Fibroblast of lung (primary cell): ENCODE measurements around the gene TOX4. TPM values are rescaled to one million over a fixed set of nuclear protein-coding genes. Genes with fewer than 3 reads are reported as not detected.

Experiments used
- DNase-seq, 2 donors: peaks; one replicate each; pipeline versions ENCODE4 v3.0.0 to v3.0.0-alpha.2; 2010; ENCODE audit warnings: low read depth in 2 of 2
- H2AFZ ChIP-seq: 2 replicates; pipeline ENCODE4 v1.5.1; 2012; ENCODE audit warnings: low read length, control low read depth, inconsistent platforms
- H3K27ac ChIP-seq: 2 replicates; pipeline ENCODE4 v1.5.1; 2011; ENCODE audit warnings: low read length, control low read depth; ENCODE audit not compliant: insufficient read depth
- H3K27me3 ChIP-seq: 2 replicates; pipeline ENCODE4 v1.5.1; 2011; ENCODE audit warnings: mild to moderate bottlenecking, low read length; ENCODE audit not compliant: control insufficient read depth, insufficient read depth
- H3K36me3 ChIP-seq: 2 replicates; pipeline ENCODE4 v1.5.1; 2011; ENCODE audit warnings: low read length; ENCODE audit not compliant: control insufficient read depth, insufficient read depth
- H3K4me1 ChIP-seq: 2 replicates; pipeline ENCODE4 v1.5.1; 2011; ENCODE audit warnings: low read length; ENCODE audit not compliant: control insufficient read depth, insufficient read depth; ENCODE audit errors: extremely low read depth
- H3K4me2 ChIP-seq: 2 replicates; pipeline ENCODE4 v1.5.1; 2011; ENCODE audit warnings: low read length, control low read depth; ENCODE audit not compliant: insufficient read depth; ENCODE audit errors: extremely low read depth
- H3K4me3 ChIP-seq, 4 experiments: fragments of 200-600 bp in 1 of 4; sonication (generic) in 1 of 4; replicated peaks in 1 of 4; 2 replicates each; pipeline ENCODE4 v1.5.1; 2011 to 2016; ENCODE audit warnings: low read length in 4 of 4, low read depth in 3 of 4, mild to moderate bottlenecking in 3 of 4, control low read depth in 2 of 4, inconsistent platforms in 1 of 4, mixed read lengths in 1 of 4; ENCODE audit not compliant: insufficient read depth in 1 of 4; ENCODE audit errors: control extremely low read depth in 1 of 4
- H3K79me2 ChIP-seq: 2 replicates; pipeline ENCODE4 v1.5.1; 2012; ENCODE audit warnings: mild to moderate bottlenecking, low read length, inconsistent platforms; ENCODE audit not compliant: control insufficient read depth, insufficient read depth
- H3K9ac ChIP-seq: 2 replicates; pipeline ENCODE4 v1.5.1; 2011; ENCODE audit warnings: mild to moderate bottlenecking, low read length, control low read depth; ENCODE audit not compliant: insufficient read depth
- H3K9me3 ChIP-seq: 2 replicates; pipeline ENCODE4 v1.5.1; 2012; ENCODE audit warnings: low read depth, low read length; ENCODE audit not compliant: control insufficient read depth, insufficient read depth
- H4K20me1 ChIP-seq: 2 replicates; pipeline ENCODE4 v1.5.1; 2011; ENCODE audit warnings: low read length; ENCODE audit not compliant: control insufficient read depth, insufficient read depth; ENCODE audit errors: extremely low read depth
- EZH2 ChIP-seq: IDR thresholded peaks from 2 replicates; pipeline ENCODE4 v1.5.1; 2012; ENCODE audit warnings: low read length, control low read depth, mild to moderate bottlenecking; ENCODE audit errors: missing control alignments
- polyA plus RNA-seq, 2 donors: library from polyadenylated mRNA; depleted of rRNA in 1 of 2; stranded (reverse) in 1 of 2; unstranded in 1 of 2; fragments of >200 nt; gene quantifications; 2 replicates each; pipeline ENCODE4 v1.2.1, GENCODE V29; 2011 to 2012; ENCODE audit warnings: missing spikeins in 1 of 2
- total RNA-seq: library from RNA; depleted of rRNA; stranded (reverse); fragments of >200 nt; gene quantifications from 2 replicates; pipeline ENCODE4 v1.2.1, GENCODE V29; 2014
- TF ChIP-seq, protein P1 (sequence below), 2 donors: IDR thresholded peaks in 1 of 2; conservative IDR thresholded peaks in 1 of 2; 1 replicate in 1 of 2; 2 replicates in 1 of 2; pipeline ENCODE4 v1.5.1; 2011 to 2012; ENCODE audit warnings: low read length in 2 of 2, control low read depth in 1 of 2, inconsistent platforms in 1 of 2, low read depth in 1 of 2, mild to moderate bottlenecking in 1 of 2

The TOX4 gene
- total and polyA plus RNA-seq, 2 donors (not counting 1 experiment from before 2014, with no cell fraction given), result 30.6 to 86.1 TPM

DNA sequence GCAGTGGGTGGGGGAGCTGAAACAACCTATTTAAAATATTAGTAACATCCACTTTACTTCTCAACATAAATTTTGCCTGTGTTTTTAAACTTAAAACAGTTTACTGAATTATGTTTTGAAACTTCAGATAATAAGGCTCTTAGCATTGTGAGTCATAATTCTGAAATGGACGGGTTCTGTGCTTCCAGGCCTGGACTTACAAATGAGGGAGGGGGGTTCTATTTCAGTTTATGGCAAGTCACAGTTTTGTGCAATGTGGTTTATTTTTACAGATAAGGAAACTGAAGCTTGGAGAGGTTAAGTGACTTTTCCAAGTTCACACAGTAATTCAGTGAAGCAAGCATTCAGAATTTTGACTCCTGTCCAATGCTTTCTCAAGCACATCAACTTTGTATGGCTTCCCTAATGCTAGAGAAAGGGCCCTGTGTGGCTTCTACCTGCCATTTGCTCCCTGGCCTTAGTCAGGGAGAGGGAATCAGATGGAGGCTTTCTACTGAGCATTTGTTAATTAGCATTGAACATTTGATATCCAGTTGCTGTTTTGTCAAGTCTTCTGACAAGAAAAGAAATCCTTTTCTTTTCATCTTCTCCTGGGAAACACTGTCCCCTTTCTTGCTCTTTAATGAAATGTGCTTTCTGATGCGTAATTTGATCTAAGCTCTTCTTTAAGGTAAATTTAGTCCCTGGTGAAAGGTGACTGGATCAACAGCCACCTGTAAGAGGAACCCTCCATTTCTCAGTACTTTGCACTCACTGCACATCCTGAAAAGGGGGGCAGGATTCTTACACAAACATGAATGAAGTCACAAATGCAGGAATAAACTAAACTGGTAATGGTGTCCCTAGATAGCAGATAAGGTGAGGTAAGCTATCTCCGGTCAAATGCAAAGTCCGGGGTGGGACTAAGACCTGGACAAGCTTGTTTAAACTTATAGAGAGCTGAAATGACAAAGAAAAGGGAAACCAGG is 51.7 kb downstream of the TOX4 start:
- no peaks in the 10 kb centered on the region for H3K4me1 ChIP-seq
- H3K4me3 ChIP-seq, result no peak overlapping the region
- no peaks in the 10 kb centered on the region for H3K9me3 ChIP-seq
- H3K9ac ChIP-seq, result no peak overlapping the region
- H2AFZ ChIP-seq, result no peak overlapping the region
- no peaks in the 10 kb centered on the region for H3K36me3 ChIP-seq
- no peaks in the 10 kb centered on the region for H3K79me2 ChIP-seq
- no peaks in the 10 kb centered on the region for H4K20me1 ChIP-seq
- peaks cover 3% of the 10 kb centered on the region for H3K27me3 ChIP-seq
- TF ChIP-seq, protein P1, sequence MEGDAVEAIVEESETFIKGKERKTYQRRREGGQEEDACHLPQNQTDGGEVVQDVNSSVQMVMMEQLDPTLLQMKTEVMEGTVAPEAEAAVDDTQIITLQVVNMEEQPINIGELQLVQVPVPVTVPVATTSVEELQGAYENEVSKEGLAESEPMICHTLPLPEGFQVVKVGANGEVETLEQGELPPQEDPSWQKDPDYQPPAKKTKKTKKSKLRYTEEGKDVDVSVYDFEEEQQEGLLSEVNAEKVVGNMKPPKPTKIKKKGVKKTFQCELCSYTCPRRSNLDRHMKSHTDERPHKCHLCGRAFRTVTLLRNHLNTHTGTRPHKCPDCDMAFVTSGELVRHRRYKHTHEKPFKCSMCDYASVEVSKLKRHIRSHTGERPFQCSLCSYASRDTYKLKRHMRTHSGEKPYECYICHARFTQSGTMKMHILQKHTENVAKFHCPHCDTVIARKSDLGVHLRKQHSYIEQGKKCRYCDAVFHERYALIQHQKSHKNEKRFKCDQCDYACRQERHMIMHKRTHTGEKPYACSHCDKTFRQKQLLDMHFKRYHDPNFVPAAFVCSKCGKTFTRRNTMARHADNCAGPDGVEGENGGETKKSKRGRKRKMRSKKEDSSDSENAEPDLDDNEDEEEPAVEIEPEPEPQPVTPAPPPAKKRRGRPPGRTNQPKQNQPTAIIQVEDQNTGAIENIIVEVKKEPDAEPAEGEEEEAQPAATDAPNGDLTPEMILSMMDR (conservative IDR thresholded peaks at IDR 0.05 in 1 of 2, IDR thresholded peaks at IDR 0.05 in 1 of 2; ENCODE audit: low read depth in 1 of 2, low read length in 2 of 2), result no peak
- no peak for TF ChIP-seq EZH2
- peak; percentile 41 to 45 for DNase-seq
- H3K4me2 ChIP-seq, result no peak overlapping the region
- H3K27ac ChIP-seq, result no peak overlapping the region

DNA sequence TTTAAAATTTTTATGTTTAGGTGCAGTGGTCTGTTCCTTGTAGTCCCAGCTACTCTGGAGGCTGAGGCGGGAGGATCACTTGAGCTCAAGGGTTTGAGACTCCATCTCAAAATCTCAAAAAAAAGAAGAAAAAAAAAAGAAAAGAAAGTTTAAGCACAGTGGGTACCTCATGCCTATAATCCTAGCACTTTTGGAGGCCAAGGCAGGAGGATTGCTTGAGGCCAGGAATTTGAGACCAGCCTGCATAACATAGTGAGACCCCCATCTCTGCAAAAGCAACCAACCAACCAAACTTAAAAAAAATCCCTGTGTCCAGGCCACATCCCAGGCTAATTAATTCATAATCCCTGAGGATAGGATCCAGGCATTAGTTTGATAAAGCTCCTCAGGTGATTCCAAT is 52.5 kb downstream of the TOX4 start:
- H3K27me3 ChIP-seq, result peaks cover 8% of the 10 kb centered on the region
- no peak for DNase-seq
- no peak overlapping the region for H3K4me2 ChIP-seq
- no peaks in the 10 kb centered on the region for H3K36me3 ChIP-seq
- H2AFZ ChIP-seq, result no peak overlapping the region
- H3K27ac ChIP-seq, result no peak overlapping the region
- H3K9ac ChIP-seq, result no peak overlapping the region
- H3K4me3 ChIP-seq, result no peak overlapping the region
- H3K79me2 ChIP-seq, result no peaks in the 10 kb centered on the region
- H3K4me1 ChIP-seq, result no peaks in the 10 kb centered on the region
- TF ChIP-seq, protein P1 (conservative IDR thresholded peaks at IDR 0.05 in 1 of 2, IDR thresholded peaks at IDR 0.05 in 1 of 2; ENCODE audit: low read depth in 1 of 2, low read length in 2 of 2), result no peak
- TF ChIP-seq EZH2, result no peak
- H3K9me3 ChIP-seq, result no peaks in the 10 kb centered on the region
- no peaks in the 10 kb centered on the region for H4K20me1 ChIP-seq

DNA sequence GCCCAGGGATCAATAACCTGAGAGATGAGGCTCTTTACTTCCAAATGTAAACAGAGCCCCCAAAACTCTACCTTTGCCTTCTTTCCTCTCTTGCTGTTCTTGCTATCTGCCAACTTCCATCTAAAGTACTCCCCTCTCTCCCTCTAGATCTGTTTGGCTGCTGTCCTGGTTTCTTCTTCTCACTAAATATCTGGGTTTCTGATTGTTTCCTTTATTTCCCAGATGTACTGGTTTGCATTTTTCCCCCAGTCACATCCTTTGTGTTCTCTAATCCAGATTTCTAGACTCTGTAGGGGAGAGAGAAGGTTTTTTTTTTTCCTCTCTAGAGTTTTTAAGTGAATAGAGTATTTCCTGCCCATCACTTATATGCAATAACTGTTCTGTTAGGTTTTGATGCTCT is 56.3 kb downstream of the TOX4 start:
- Histone ChIP-seq H3K4me1 (no peaks in the 10 kb centered on the region), H3K36me3 (no peaks in the 10 kb centered on the region), H2AFZ (no peak overlapping the region), H3K79me2 (no peaks in the 10 kb centered on the region), H3K27ac (no peak overlapping the region), H3K9me3 (no peaks in the 10 kb centered on the region), H3K9ac (no peak overlapping the region), H3K27me3 (peaks cover 37% of the 10 kb centered on the region), H3K4me2 (no peak overlapping the region), H4K20me1 (no peaks in the 10 kb centered on the region), H3K4me3 (no peak overlapping the region)
- DNase-seq, result no peak
- TF ChIP-seq, protein P1 (conservative IDR thresholded peaks at IDR 0.05 in 1 of 2, IDR thresholded peaks at IDR 0.05 in 1 of 2; ENCODE audit: low read depth in 1 of 2, low read length in 2 of 2), result no peak
- no peak for TF ChIP-seq EZH2
